Islet precursor cell (in vitro differentiated cells): Measurements from ENCODE around the gene GPC2.
"Not testable (repeated sequence)": the region's sequence is repeated elsewhere in the genome, so short reads cannot be mapped to it uniquely, and the experiment has no call there.

Experiments
- DNase-seq: peaks from one replicate; pipeline ENCODE4 v3.0.0-alpha.2; 2018

GPC2 gene

GRCh38 chr7:100200693-100201092 lies 23.5 kb upstream of the GPC2 start:
- no peak for DNase-seq

GRCh38 chr7:100198266-100198665 lies 21.1 kb upstream of the GPC2 start:
- no peak for DNase-seq

- not testable (repeated sequence) for DNase-seq
Measured at GRCh38 chr7:100195901-100196322, 18.7 kb upstream of the GPC2 start.

GRCh38 chr7:100195222-100195621 lies 18.0 kb upstream of the GPC2 start:
- no peak for DNase-seq

- no peak for DNase-seq
Measured at GRCh38 chr7:100192969-100193368, 15.8 kb upstream of the GPC2 start.

GRCh38 chr7:100192281-100192862 lies 15.2 kb upstream of the GPC2 start:
- DNase-seq: not testable (repeated sequence)

- no peak for DNase-seq
Measured at GRCh38 chr7:100191775-100192174, 14.6 kb upstream of the GPC2 start.

GRCh38 chr7:100190048-100190711 lies 13.0 kb upstream of the GPC2 start:
- DNase-seq: no peak

GRCh38 chr7:100189061-100189460 lies 11.9 kb upstream of the GPC2 start:
- DNase-seq: no peak

- no peak for DNase-seq
Measured at GRCh38 chr7:100185726-100186125, 8.5 kb upstream of the GPC2 start.

- not testable (repeated sequence) for DNase-seq
Measured at GRCh38 chr7:100183090-100183489, 5.9 kb upstream of the GPC2 start.

- DNase-seq: not testable (repeated sequence)
Measured at GRCh38 chr7:100182616-100183015, 5.4 kb upstream of the GPC2 start.

- not testable (repeated sequence) for DNase-seq
Measured at GRCh38 chr7:100180084-100180483, 2.9 kb upstream of the GPC2 start.

- DNase-seq: no peak
Measured at GRCh38 chr7:100176096-100177044, 811 bp downstream of the GPC2 start.

- DNase-seq: peak; percentile 48
Measured at GRCh38 chr7:100175296-100175935, 1.8 kb downstream of the GPC2 start.

- DNase-seq: no peak
Measured at GRCh38 chr7:100174582-100174981, 2.6 kb downstream of the GPC2 start.

GRCh38 chr7:100173806-100174495 lies 3.2 kb downstream of the GPC2 start:
- DNase-seq: no peak

- peak; percentile 50 for DNase-seq
Measured at GRCh38 chr7:100171840-100172239, 5.3 kb downstream of the GPC2 start.

GRCh38 chr7:100171087-100171681 lies 6.0 kb downstream of the GPC2 start:
- peak; percentile 60 for DNase-seq

- no peak for DNase-seq
Measured at GRCh38 chr7:100170101-100170897, 6.9 kb downstream of the GPC2 start.
